Uterine smooth muscle cell (primary cell): ENCODE data around the gene TMEM191C. TPM values are rescaled to one million over a fixed set of nuclear protein-coding genes. Genes with fewer than 3 reads are reported as not detected.

ENCODE experiments used
- total RNA-seq: library from RNA; depleted of rRNA; stranded (reverse); fragments of >200 nt; gene quantifications from 2 replicates; pipeline ENCODE4 v1.2.3, GENCODE V29; 2014

Gene TMEM191C
- 0.66 and 1.5 TPM in 2 replicates for total RNA-seq

GRCh38 chr22:21467337-21468193 lies at the start of gene TMEM191C:
TSS of gene TMEM191C (plus strand) at chr22:21467387. CDS start at chr22:21467460, 73 bp downstream.

Other genes with a start within 250 kb of the TMEM191C start
- 0.11 TPM in 1 of 2 replicates, not detected in the other for gene RIMBP3B, start 83.6 kb upstream of the TMEM191C start, total RNA-seq
- gene HIC2, start 50.0 kb upstream of the TMEM191C start, total RNA-seq, result 2.4 and 2.7 TPM in 2 replicates
- 0.11 and 0.25 TPM in 2 replicates for gene RIMBP3C, start 84.1 kb downstream of the TMEM191C start, total RNA-seq
- gene UBE2L3, start 100.3 kb downstream of the TMEM191C start, total RNA-seq, result 23.6 and 36.6 TPM in 2 replicates
- 15.3 and 22.0 TPM in 2 replicates for gene YDJC, start 162.6 kb downstream of the TMEM191C start, total RNA-seq
- 0.22 and 0.25 TPM in 2 replicates for gene CCDC116, start 165.4 kb downstream of the TMEM191C start, total RNA-seq
- gene SDF2L1, start 174.9 kb downstream of the TMEM191C start, total RNA-seq, result 54.5 and 107 TPM in 2 replicates
- 21.6 and 31.8 TPM in 2 replicates for gene PPIL2, start 198.6 kb downstream of the TMEM191C start, total RNA-seq